ENCODE measurements around the gene METTL8. TPM values are rescaled to one million over a fixed set of nuclear protein-coding genes. Genes with fewer than 3 reads are reported as not detected.

METTL8 gene
- polyA plus RNA-seq, 1 of the 3 experiments (the other 2 are of a cell fraction), result 5.1 TPM

DNA sequence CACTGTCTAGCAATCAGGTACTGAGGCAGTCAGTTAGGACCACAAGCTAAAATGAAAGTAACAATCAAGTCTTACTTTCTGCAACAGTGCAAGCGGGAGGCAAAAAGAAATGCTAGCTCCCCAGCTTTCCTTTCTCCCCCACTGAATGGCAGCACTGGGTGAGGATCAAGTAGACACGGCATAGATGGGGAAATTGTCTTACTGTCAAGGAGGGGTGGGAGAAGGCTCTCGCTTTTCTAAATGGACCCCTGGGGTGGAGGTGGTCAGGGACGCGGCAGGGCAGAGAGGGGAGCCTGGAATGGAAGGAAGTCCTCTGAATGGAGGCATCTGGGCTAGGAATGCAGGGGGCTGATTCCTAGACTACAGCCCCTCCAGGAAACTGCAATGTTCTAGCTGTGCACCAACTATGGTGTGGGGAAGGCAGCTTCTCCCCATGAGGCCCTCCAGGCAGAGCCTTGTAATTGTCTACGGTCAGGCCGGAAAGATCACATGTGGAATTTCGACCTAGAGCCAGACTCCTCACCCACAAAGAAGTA is 24.3 kb downstream of the METTL8 start:
- DNase-seq, result no peak
- Histone ChIP-seq H3K4me3 (ENCODE audit: low read depth in 2 of 2, low read length in 1 of 2) (no peak overlapping the region), H2AFZ (ENCODE audit: low read depth) (no peak overlapping the region), H3K27me3 (ENCODE audit: insufficient read depth) (no peaks in the 10 kb centered on the region), H3K9me2 (no peaks in the 10 kb centered on the region), H4K20me1 (ENCODE audit: insufficient read depth) (no peaks in the 10 kb centered on the region), H3K9ac (no peak overlapping the region), H3K9me3 (no peaks in the 10 kb centered on the region), H3K79me2 (ENCODE audit: insufficient read depth) (peaks cover 23% of the 10 kb centered on the region), H3K4me1 (ENCODE audit: control insufficient read depth in 1 of 2, insufficient read depth in 2 of 2, low read depth in 1 of 2, low read length in 1 of 2) (peaks cover 5 to 35% of the 10 kb centered on the region in 2 experiments), H3F3A (replicated peaks; ENCODE audit: insufficient read depth) (peaks cover 6% of the 10 kb centered on the region), H3K27ac (ENCODE audit: low read depth in 2 of 2, low read length in 1 of 2) (no peak overlapping the region), H3K4me2 (no peak overlapping the region), H3K36me3 (replicated peaks in 1 of 2; ENCODE audit: control insufficient read depth in 1 of 2, insufficient read depth in 2 of 2, low read length in 1 of 2) (no peaks in the 10 kb centered on the region)
- ChIA-PET POLR2A (no interaction called here), CTCF (interaction anchor here (0.8 to 1.5 kb wide), 3 partner anchors 20 to 436 kb away, joined by 3 to 5 read pairs (median 3); no protein-coding TSS in a partner anchor)
- no peak for TF ChIP-seq POLR2AphosphoS5 (IDR thresholded peaks at IDR 0.05; ENCODE audit: low read depth, low read length)
- no peak for TF ChIP-seq ELF1 (IDR thresholded peaks at IDR 0.05)
- 97% methylated on average over 8 of the region's 8 CpGs for WGBS (ENCODE audit: low lambda C conversion rate)

DNA sequence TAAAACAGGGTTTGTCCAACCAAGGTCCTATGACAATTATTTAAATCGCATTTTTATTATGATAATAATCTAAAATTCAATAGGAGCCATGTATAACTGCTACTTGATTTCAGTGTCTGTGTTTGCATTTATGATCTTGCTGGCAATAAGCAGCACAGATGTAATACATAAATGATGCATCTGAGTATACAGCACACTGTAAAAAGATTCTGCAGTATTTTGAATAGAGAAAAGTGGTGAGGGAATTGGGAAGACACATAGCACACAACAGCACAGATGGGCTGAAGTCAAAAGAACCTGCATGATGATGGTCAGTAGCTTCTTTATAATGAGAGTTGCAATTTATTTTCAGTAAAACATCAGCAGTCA is 26.1 kb downstream of the METTL8 start:
- TF ChIP-seq, protein P1, sequence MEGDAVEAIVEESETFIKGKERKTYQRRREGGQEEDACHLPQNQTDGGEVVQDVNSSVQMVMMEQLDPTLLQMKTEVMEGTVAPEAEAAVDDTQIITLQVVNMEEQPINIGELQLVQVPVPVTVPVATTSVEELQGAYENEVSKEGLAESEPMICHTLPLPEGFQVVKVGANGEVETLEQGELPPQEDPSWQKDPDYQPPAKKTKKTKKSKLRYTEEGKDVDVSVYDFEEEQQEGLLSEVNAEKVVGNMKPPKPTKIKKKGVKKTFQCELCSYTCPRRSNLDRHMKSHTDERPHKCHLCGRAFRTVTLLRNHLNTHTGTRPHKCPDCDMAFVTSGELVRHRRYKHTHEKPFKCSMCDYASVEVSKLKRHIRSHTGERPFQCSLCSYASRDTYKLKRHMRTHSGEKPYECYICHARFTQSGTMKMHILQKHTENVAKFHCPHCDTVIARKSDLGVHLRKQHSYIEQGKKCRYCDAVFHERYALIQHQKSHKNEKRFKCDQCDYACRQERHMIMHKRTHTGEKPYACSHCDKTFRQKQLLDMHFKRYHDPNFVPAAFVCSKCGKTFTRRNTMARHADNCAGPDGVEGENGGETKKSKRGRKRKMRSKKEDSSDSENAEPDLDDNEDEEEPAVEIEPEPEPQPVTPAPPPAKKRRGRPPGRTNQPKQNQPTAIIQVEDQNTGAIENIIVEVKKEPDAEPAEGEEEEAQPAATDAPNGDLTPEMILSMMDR (IDR thresholded peaks at IDR 0.05), result no peak
- TF ChIP-seq GATA2 (CRISPR knock-in tag; IDR thresholded peaks at IDR 0.05) (no peak), NFIC (IDR thresholded peaks at IDR 0.05; ENCODE audit: borderline replicate concordance) (no peak), MXI1 (IDR thresholded peaks at IDR 0.05; ENCODE audit: low read depth, low read length) (no peak), TEAD4 (IDR thresholded peaks at IDR 0.05; ENCODE audit: borderline replicate concordance, insufficient read depth) (no peak), EP300 (IDR thresholded peaks at IDR 0.05; ENCODE audit: borderline replicate concordance in 1 of 2, low read depth in 1 of 2, low read length in 1 of 2) (no peak), POLR2AphosphoS5 (IDR thresholded peaks at IDR 0.05; ENCODE audit: low read depth, low read length) (no peak), YY1 (IDR thresholded peaks at IDR 0.05; ENCODE audit: low read depth) (no peak), TCF12 (IDR thresholded peaks at IDR 0.05) (no peak), ELF1 (IDR thresholded peaks at IDR 0.05) (no peak), RXRA (IDR thresholded peaks at IDR 0.05; ENCODE audit: borderline replicate concordance, low read depth) (no peak), FOXJ3 (CRISPR knock-in tag; IDR thresholded peaks at IDR 0.05) (no peak)
- TF ChIP-seq, protein P2, sequence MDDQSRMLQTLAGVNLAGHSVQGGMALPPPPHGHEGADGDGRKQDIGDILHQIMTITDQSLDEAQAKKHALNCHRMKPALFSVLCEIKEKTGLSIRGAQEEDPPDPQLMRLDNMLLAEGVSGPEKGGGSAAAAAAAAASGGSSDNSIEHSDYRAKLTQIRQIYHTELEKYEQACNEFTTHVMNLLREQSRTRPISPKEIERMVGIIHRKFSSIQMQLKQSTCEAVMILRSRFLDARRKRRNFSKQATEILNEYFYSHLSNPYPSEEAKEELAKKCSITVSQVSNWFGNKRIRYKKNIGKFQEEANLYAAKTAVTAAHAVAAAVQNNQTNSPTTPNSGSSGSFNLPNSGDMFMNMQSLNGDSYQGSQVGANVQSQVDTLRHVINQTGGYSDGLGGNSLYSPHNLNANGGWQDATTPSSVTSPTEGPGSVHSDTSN (IDR thresholded peaks at IDR 0.05), result no peak
- DNase-seq, result no peak
- 72% methylated on average over 1 of the region's 1 CpG for WGBS (ENCODE audit: low lambda C conversion rate)
- Histone ChIP-seq H3K27ac (ENCODE audit: low read depth in 2 of 2, low read length in 1 of 2) (no peak overlapping the region), H3K4me3 (ENCODE audit: low read depth in 2 of 2, low read length in 1 of 2) (no peak overlapping the region), H3K4me2 (no peak overlapping the region), H3K9me3 (no peaks in the 10 kb centered on the region), H3K36me3 (replicated peaks in 1 of 2; ENCODE audit: control insufficient read depth in 1 of 2, insufficient read depth in 2 of 2, low read length in 1 of 2) (no peaks in the 10 kb centered on the region), H3K4me1 (ENCODE audit: control insufficient read depth in 1 of 2, insufficient read depth in 2 of 2, low read depth in 1 of 2, low read length in 1 of 2) (peaks cover 5 to 35% of the 10 kb centered on the region in 2 experiments), H3K27me3 (ENCODE audit: insufficient read depth) (no peaks in the 10 kb centered on the region), H3F3A (replicated peaks; ENCODE audit: insufficient read depth) (peaks cover 15% of the 10 kb centered on the region), H3K9ac (no peak overlapping the region), H3K79me2 (ENCODE audit: insufficient read depth) (peaks cover 17% of the 10 kb centered on the region), H3K9me2 (no peaks in the 10 kb centered on the region), H2AFZ (ENCODE audit: low read depth) (no peak overlapping the region), H4K20me1 (ENCODE audit: insufficient read depth) (no peaks in the 10 kb centered on the region)
- POLR2A ChIA-PET, result no interaction called here
- CTCF ChIA-PET, result interaction anchor here (1.8 kb wide), 1 partner anchor 8 kb away, joined by 8 read pairs; no protein-coding TSS in a partner anchor
